A172 (cell line): ENCODE results near the gene CXCR2. TPM values are rescaled to one million over a fixed set of nuclear protein-coding genes. Genes with fewer than 3 reads are reported as not detected.
"Not testable (repeated sequence)": the region's sequence is repeated elsewhere in the genome, so short reads cannot be mapped to it uniquely, and the experiment has no call there.

Experiments
- DNase-seq: peaks from one replicate; pipeline ENCODE4 v3.0.0-alpha.2; 2015; ENCODE audit warnings: low spot score
- total RNA-seq: library from RNA; depleted of rRNA; stranded (reverse); fragments of >200 nt; shearing (Covaris generic); gene quantifications from 2 replicates; pipeline ENCODE4 v1.2.3, GENCODE V29; 2014; rRNA removed

The CXCR2 gene
- 0.17 TPM in 1 of 2 replicates, not detected in the other for total RNA-seq

GRCh38 chr2:218125626-218126080 is at the start of gene CXCR2:
TSS of gene CXCR2 (plus strand) at chr2:218126028. CDS start at chr2:218134802, 8,774 bp downstream.
- DNase-seq = no peak

DNA sequence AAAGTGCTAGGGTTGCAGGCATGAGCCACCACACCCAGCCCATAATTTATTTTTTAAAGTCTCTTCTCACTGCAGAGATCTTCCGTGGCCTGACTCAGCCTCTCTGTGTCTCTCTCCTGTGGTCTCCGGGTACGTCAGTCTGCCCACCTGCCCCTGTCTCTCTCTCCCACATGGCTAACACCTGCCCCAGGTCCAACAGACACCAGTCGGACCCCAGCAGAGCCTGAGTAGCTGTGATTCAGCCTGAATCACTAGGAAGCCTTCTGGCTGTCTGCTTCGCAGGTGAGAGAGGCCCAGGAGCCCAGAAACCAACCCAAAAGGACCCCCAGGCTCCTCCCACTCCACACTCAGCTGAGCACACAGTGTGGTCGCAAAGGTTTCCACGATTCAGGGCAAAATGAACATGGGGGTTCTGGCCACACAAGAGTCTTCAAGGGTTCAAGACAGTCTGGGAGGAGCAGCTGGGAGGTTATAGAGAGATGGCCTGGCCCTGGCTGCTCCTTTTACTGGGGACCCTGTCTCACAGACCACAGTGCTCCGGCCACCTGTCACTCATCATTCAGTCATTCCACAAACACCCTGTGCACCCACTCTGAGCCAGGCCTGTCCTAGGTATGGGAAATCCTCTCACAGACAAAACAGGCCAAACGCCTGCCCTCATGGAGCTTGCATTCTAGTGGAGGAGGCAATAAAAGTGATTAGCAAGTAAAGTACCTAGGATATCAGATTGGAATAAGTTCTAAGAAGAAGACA is 48.2 kb upstream of the CXCR2 start:
- DNase-seq = no peak

- DNase-seq = no peak
These were observed 45.6 kb upstream of the CXCR2 start for GRCh38 chr2:218079943-218080913.

- no peak for DNase-seq
These were observed 44.8 kb upstream of the CXCR2 start for GRCh38 chr2:218081063-218081462.

GRCh38 chr2:218081695-218082094 is 44.1 kb upstream of the CXCR2 start:
- peak; percentile 39 for DNase-seq

- DNase-seq = no peak
These were observed 43.1 kb upstream of the CXCR2 start for GRCh38 chr2:218082586-218083351.

GRCh38 chr2:218083352-218083676 is 42.5 kb upstream of the CXCR2 start:
- no peak for DNase-seq

- DNase-seq = no peak
These were observed 39.4 kb upstream of the CXCR2 start for GRCh38 chr2:218086478-218086877.

DNA sequence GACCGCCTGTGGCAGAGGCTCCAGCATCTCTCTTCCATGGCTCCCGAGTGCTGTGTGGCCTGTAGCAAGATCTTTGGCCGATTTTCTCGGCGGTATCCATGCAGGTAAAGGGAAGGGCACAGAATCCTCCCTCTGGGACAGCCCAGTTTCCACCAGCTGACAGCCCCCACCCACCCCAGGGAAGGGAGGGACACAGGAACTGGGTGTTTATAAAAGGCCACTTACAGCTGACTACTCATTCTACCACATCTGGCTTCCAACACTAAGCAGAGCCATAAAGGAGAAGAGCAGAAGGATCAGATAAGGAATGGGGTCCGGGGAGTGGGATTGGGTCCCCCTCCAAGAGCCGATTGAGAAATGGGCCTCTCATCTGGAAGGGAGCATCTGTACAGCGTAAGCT is 36.6 kb upstream of the CXCR2 start:
- DNase-seq = no peak

DNA sequence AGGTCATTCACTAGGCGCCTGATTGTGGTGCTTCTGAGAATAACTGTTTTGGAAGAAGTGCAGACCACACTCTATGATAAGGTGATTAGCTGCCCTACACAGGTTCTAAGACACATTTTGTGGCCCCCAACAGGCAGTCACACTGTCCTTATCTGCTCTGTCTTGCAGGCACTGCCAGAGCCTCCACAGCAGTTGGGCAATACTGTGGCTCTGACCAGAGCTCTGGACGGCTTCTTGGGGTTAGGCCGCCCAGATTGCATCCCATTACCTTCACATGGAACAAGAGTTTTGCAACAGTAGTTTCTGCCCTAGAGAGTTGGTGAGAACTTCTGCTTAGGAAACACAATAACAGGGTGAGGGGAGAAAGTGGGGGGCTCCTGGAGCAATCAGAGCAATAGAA is 34.1 kb upstream of the CXCR2 start:
- no peak for DNase-seq

- DNase-seq = no peak
These were observed 31.9 kb upstream of the CXCR2 start for GRCh38 chr2:218093879-218094278.

DNA sequence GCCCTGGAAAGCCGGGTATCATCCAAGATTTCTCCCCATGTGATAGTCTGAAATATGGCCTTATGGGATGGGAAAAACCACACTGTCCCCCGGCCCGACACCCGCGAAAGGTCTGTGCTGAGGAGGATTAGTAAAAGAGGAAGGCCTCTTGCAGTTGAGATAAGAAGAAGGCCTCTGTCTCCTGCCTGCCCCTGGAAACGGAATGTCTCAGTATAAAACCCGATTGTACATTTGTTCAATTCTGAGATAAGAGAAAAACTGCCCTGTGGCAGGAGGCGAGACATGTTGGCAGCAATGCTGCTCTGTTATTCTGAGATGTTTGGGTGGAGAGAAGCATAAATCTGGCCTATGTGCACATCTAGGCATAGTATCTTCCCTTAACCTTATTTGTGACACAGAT is 30.0 kb upstream of the CXCR2 start:
- no peak for DNase-seq

DNA sequence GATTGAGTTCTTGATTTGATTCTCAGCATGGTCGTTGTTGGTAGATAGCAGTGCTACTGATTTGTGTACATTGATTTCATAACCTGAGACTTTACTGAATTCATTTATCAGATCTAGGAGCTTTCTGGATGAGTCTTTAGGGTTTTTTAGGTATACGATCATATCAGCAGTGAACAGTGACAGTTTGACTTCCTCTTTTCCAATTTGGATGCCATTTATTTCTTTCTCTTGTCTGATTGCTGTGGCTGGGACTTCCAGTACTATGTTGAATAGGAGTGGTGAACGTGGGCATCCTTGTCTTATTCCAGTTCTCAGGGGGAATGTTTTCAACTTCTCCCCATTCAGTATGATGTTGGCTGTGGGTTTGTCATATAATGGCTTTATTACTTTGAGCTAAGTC is 27.9 kb upstream of the CXCR2 start:
- no peak for DNase-seq

GRCh38 chr2:218108834-218109233 is 17.0 kb upstream of the CXCR2 start:
- not testable (repeated sequence) for DNase-seq

- not testable (repeated sequence) for DNase-seq
These were observed 4.0 kb upstream of the CXCR2 start for GRCh38 chr2:218121789-218122188.

DNA sequence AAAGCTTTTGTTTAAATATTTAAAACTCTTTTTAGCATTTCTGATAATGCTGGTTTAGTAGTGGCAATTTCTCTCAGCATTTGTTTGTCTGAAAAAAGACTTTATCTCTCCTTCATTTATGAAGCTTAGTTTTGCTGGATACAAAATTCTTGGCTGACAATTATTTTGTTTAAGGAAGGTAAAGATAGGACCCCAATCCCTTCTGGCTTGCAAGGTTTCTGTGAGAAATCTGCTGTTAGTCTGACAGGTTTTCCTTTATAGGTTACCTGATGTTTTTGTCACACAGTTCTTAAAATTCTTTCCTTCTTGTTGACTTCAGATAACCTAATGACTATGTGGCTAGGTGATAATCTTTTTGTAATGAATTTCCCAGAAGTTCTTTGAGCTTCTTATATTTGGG is 3.5 kb upstream of the CXCR2 start:
- DNase-seq = not testable (repeated sequence)

DNA sequence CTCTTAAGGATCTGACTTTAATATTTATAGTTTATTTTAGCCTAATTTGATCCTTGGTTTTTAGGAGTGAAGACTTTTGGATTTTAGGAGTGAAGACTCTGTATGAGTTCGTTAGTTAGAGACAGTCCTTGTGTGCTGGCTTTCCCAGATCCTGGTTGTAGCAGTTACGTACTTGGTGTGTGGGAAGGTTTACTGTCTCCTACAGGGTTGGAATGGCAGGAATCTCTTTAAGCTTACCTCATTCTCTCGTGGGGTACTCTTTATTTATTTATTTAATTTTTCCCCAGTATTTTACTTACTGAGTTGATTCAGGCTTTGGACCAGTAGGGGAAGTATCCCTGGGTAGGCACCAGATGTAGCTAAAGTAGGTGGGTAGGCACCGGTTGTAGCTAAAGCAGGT is 1.8 kb upstream of the CXCR2 start:
- DNase-seq = no peak

DNA sequence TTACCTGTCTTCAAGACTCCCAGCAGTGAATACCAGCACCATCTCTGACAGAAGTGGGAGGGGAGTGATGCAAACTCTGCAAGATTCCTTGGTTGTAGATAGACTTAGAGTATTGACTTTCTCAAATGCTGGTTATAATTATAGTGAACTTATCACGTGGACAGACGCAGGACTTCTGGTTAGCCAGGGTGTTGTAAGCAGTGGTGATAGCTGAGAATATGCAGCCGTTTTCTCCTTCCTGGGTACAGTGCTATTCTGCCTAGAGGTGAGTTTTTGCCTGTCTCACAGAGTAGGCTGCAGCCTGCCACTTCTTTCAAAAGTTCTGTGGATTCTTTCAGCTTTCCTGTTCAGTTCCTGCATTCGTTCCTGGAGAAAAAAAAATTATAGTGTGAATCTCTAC is 733 bp upstream of the CXCR2 start:
- DNase-seq = no peak

DNA sequence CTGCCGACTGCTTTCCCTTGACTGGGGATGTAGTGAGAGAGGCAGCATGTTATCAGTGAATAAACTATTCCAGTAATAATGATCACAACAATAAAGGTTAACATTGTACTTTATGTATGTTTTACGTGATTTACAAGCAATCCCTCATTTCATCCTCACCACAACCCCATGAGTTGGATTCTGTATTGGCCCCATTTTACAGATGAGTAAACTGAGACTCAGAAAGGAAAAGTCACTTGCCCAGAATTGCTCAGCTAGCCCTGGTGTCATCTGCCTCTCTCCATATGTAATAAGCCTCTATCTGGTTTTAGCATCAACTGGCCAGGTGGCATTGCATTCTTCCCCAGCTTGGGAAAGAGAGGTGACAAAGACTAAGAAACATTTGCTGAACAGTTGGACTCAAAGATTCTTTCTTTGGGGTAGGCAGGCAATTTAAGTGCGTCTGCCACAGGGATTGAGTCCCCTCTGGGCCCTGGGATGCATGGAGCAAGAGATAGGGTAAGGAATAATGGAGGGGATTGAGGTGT is 2.2 kb downstream of the CXCR2 start:
- DNase-seq = no peak

- DNase-seq = no peak
These were observed 3.1 kb downstream of the CXCR2 start for GRCh38 chr2:218128781-218129457.

DNA sequence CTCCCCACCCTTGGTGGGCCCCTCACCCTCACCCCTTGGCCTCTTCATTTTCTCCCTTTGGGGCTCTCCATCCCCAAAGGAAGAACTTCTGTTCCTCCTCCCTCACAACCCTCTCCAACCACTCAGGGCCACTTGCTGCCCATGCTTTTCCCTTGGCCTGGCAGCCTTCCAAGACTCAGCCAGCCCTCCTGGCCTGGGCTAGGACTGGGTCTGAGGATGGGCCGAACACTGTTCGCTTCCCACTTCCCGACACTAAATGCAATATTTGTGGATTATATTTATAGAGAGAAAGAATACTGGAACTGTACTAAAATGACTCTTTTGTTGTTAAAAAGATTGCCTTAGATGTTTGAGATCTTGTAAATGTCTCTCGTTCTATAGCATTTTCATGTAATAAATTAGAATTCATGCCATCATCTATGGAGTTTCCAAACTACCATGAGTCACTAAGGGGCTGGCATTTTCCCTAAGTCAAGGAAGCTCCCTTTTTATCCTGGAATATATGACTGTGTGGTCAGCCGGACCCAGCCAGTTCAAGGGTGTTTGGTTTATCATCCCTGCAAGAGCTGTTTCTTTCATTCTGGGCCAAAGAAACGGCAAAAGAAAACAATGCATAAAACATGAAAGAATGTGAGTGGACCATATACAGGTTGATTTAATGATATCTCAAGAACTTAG is 3.8 kb downstream of the CXCR2 start:
- DNase-seq = peak; percentile 77
